AG10803 (cell line): ENCODE data around the gene SEC11A.
"Not testable (repeated sequence)": the region's sequence is repeated elsewhere in the genome, so short reads cannot be mapped to it uniquely, and the experiment has no call there.

ENCODE experiments used
- DNase-seq: peaks from one replicate; pipeline ENCODE4 v3.0.0; 2010; ENCODE audit warnings: low read depth
- H3K4me3 ChIP-seq: 2 replicates; pipeline ENCODE4 v1.5.1; 2011; ENCODE audit warnings: mild to moderate bottlenecking, low read length, control low read depth
- CTCF ChIP-seq: conservative IDR thresholded peaks from 2 replicates; pipeline ENCODE4 v1.5.1; 2011; ENCODE audit warnings: mild to moderate bottlenecking, low read length, control low read depth, inconsistent platforms

The SEC11A gene

GRCh38 chr15:84736375-84736774 is 20.4 kb upstream of the SEC11A start:
- TF ChIP-seq CTCF = no peak
- no peak overlapping the region for H3K4me3 ChIP-seq
- DNase-seq = no peak

GRCh38 chr15:84735480-84736061 is 19.6 kb upstream of the SEC11A start:
- H3K4me3 ChIP-seq = not testable (repeated sequence)

GRCh38 chr15:84734794-84735479 is 19.0 kb upstream of the SEC11A start:
- no peak for DNase-seq
- no peak for TF ChIP-seq CTCF
- H3K4me3 ChIP-seq = no peak overlapping the region

More at GRCh38 chr15:84735480-84736061, 19.6 kb upstream of the SEC11A start:
- DNase-seq = not testable (repeated sequence)

- H3K4me3 ChIP-seq = no peak overlapping the region
- no peak for TF ChIP-seq CTCF
- peak; percentile 95 for DNase-seq
Measured at GRCh38 chr15:84731774-84732173, 15.8 kb upstream of the SEC11A start.

GRCh38 chr15:84727429-84727828 is 11.5 kb upstream of the SEC11A start:
- H3K4me3 ChIP-seq = no peak overlapping the region
- TF ChIP-seq CTCF = no peak

GRCh38 chr15:84725001-84725491 is 9.1 kb upstream of the SEC11A start:
- DNase-seq = peak; percentile 54
- no peak for TF ChIP-seq CTCF
- H3K4me3 ChIP-seq = no peak overlapping the region

More at GRCh38 chr15:84727429-84727828, 11.5 kb upstream of the SEC11A start:
- DNase-seq = no peak

GRCh38 chr15:84722628-84723027 is 6.7 kb upstream of the SEC11A start:
- no peak for DNase-seq
- TF ChIP-seq CTCF = no peak
- no peak overlapping the region for H3K4me3 ChIP-seq
